Fibroblast of lung (primary cell): Measurements from ENCODE around the gene CDH4.

Source experiments
- CTCF ChIP-seq, 2 donors: IDR thresholded peaks in 1 of 2; conservative IDR thresholded peaks in 1 of 2; 1 replicate in 1 of 2; 2 replicates in 1 of 2; pipeline ENCODE4 v1.5.1; 2011 to 2012; ENCODE audit warnings: low read length in 2 of 2, control low read depth in 1 of 2, inconsistent platforms in 1 of 2, low read depth in 1 of 2, mild to moderate bottlenecking in 1 of 2
- EZH2 ChIP-seq: IDR thresholded peaks from 2 replicates; pipeline ENCODE4 v1.5.1; 2012; ENCODE audit warnings: low read length, control low read depth, mild to moderate bottlenecking; ENCODE audit errors: missing control alignments

DNA sequence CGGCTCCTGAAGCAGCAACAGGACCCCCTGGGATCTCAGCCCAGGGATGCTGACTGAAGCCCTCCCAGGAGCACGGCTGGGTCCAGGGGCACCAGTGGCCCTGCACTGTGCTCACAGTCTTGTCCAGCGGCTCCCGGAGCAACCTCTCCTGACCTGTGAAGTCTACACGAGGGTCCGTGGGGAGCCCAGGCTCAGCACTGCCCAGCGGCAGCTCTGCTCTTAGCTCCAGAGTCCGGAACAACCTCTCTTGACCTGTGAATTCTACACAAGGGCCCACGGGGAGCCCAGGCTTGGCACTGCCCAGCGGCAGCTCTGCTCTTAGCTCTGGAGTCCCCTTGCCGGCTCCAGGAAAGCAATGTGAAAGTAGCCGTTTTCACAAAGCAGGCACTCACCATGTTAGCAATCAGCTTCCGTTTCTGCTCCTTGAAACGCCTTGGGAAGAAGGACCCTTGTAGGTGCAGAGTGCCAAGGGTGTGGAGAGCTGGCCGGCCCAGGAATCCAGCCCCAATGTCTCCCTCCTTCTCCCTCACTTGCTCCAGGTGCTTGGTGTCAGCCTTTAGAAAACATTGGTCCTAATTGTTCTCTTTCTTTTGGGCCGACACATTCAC, 310.9 kb downstream of the CDH4 start:
- no peak for TF ChIP-seq EZH2
- no peak for TF ChIP-seq CTCF (conservative IDR thresholded peaks at IDR 0.05 in 1 of 2, IDR thresholded peaks at IDR 0.05 in 1 of 2; ENCODE audit: low read depth in 1 of 2, low read length in 2 of 2)
